ENCODE results near the gene MT2A. TPM values are rescaled to one million over a fixed set of nuclear protein-coding genes. Genes with fewer than 3 reads are reported as not detected.

Gene MT2A
- total and polyA plus RNA-seq, 2 of the 13 experiments (the other 11 are each of a cell fraction or from before 2014, with no cell fraction given): 135 to 371 TPM

GRCh38 chr16:56608043-56608875 is at the start of gene MT2A (continued):
- TF ChIP-seq ZBTB39 (CRISPR knock-in tag; IDR thresholded peaks at IDR 0.05) (no peak), KLF11 (CRISPR knock-in tag; IDR thresholded peaks at IDR 0.05) (peak; percentile 14; the same call in 1 of the 2 replicates), HCFC1 (IDR thresholded peaks at IDR 0.05; ENCODE audit: low read depth, low read length) (peak; percentile 14; the same call in 1 of the 2 replicates), ZNF772 (CRISPR knock-in tag; IDR thresholded peaks at IDR 0.05) (peak; percentile 95), SALL1 (CRISPR knock-in tag; IDR thresholded peaks at IDR 0.05) (peak; percentile 83), POGK (CRISPR knock-in tag; conservative IDR thresholded peaks at IDR 0.05) (no peak), TCF7 (IDR thresholded peaks at IDR 0.05; ENCODE audit: low read depth) (no peak), PTBP1 (IDR thresholded peaks at IDR 0.05; ENCODE audit: low read depth, low read length, poor library complexity, severe bottlenecking) (peak; percentile 27), LBX2 (CRISPR knock-in tag; IDR thresholded peaks at IDR 0.05; ENCODE audit: borderline replicate concordance) (peak; percentile 37), EP300 (IDR thresholded peaks at IDR 0.05; ENCODE audit: low read depth in 2 of 2, low read length in 2 of 2) (peak in 1 of 2 experiments; percentile 22; a peak in 2 of 4 replicates), EP300 (CRISPR knock-in tag; IDR thresholded peaks at IDR 0.05; ENCODE audit: borderline replicate concordance) (peak; percentile 48; the same call in 1 of the 2 replicates), ZNF432 (CRISPR knock-in tag; IDR thresholded peaks at IDR 0.05; ENCODE audit: borderline replicate concordance) (no peak), ZNF30 (CRISPR knock-in tag; IDR thresholded peaks at IDR 0.05) (no peak), SKI (IDR thresholded peaks at IDR 0.05; ENCODE audit: partially characterized antibody) (peak; percentile 73)
- TF ChIP-seq, protein P1, sequence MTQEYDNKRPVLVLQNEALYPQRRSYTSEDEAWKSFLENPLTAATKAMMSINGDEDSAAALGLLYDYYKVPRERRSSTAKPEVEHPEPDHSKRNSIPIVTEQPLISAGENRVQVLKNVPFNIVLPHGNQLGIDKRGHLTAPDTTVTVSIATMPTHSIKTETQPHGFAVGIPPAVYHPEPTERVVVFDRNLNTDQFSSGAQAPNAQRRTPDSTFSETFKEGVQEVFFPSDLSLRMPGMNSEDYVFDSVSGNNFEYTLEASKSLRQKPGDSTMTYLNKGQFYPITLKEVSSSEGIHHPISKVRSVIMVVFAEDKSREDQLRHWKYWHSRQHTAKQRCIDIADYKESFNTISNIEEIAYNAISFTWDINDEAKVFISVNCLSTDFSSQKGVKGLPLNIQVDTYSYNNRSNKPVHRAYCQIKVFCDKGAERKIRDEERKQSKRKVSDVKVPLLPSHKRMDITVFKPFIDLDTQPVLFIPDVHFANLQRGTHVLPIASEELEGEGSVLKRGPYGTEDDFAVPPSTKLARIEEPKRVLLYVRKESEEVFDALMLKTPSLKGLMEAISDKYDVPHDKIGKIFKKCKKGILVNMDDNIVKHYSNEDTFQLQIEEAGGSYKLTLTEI (CRISPR knock-in tag; conservative IDR thresholded peaks at IDR 0.05): no peak; the same call in 1 of the 2 replicates
- TF ChIP-seq, protein P2, sequence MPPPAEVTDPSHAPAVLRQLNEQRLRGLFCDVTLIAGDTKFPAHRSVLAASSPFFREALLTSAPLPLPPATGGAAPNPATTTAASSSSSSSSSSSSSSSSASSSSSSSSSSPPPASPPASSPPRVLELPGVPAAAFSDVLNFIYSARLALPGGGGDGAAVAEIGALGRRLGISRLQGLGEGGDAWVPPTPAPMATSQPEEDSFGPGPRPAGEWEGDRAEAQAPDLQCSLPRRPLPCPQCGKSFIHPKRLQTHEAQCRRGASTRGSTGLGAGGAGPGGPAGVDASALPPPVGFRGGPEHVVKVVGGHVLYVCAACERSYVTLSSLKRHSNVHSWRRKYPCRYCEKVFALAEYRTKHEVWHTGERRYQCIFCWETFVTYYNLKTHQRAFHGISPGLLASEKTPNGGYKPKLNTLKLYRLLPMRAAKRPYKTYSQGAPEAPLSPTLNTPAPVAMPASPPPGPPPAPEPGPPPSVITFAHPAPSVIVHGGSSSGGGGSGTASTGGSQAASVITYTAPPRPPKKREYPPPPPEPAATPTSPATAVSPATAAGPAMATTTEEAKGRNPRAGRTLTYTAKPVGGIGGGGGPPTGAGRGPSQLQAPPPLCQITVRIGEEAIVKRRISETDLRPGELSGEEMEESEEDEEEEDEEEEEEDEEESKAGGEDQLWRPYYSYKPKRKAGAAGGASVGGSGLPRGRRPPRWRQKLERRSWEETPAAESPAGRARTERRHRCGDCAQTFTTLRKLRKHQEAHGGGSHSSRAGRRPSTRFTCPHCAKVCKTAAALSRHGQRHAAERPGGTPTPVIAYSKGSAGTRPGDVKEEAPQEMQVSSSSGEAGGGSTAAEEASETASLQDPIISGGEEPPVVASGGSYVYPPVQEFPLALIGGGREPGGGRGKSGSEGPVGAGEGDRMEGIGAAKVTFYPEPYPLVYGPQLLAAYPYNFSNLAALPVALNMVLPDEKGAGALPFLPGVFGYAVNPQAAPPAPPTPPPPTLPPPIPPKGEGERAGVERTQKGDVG (CRISPR knock-in tag; IDR thresholded peaks at IDR 0.05; ENCODE audit: borderline replicate concordance): no peak
- TF ChIP-seq, protein P3, sequence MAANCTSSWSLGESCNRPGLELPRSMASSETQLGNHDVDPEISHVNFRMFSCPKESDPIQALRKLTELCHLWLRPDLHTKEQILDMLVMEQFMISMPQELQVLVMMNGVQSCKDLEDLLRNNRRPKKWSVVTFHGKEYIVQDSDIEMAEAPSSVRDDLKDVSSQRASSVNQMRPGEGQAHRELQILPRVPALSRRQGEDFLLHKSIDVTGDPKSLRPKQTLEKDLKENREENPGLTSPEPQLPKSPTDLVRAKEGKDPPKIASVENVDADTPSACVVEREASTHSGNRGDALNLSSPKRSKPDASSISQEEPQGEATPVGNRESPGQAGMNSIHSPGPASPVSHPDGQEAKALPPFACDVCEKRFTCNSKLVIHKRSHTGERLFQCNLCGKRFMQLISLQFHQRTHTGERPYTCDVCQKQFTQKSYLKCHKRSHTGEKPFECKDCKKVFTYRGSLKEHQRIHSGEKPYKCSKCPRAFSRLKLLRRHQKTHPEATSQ (CRISPR knock-in tag; IDR thresholded peaks at IDR 0.05; ENCODE audit: borderline replicate concordance): no peak; the same call in none of the 2 replicates
